ENCODE results near the gene PPP1R15A.
A peak's percentile ranks its signal among the peaks of the same experiment; 100 is the strongest.
"Not testable (repeated sequence)": the region's sequence is repeated elsewhere in the genome, so short reads cannot be mapped to it uniquely, and the experiment has no call there.

PPP1R15A gene

DNA sequence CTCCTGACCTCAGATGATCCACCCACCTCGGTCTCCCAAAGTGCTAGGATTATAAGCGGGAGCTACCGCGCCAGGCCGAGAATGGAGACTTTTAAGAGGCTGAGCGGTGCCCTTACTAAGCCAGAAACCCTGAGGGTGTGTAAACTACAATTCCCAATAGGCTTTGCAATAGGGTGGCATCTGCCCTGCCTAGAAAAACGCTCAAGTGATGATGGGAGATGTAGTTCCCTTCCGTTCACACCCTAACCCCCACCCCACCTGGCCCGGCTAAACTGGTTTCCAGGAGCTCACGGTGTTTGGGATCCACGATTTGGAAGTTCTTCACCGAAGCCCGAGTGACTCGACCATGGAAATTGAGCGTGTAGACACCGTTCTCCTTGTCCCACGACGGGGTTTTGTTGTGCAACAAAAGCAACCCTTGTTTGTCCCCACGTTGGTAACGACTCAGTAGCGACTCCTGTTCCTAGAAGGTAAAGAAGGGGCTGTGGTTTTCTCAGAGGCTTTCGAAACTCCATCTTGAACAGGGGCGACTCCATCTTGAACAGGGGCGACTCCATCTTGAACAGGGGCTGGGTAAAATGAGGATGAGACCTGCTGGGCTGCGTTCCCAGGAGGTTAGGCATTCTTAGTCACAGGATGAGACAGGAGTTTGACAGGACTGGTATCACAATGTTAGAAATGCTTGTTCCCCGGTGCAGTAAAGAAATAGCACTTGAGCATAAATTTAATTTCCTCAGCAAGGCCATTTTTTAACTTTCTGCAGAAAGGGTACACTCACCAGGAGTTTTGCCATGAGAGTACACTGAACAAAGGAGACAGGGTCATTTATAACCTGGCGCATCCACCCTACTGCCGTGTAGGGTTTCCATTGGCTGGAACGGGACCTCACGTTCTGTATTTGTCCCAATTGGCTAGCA, 9.8 kb downstream of the PPP1R15A start:
- DNase-seq: no peak

DNA sequence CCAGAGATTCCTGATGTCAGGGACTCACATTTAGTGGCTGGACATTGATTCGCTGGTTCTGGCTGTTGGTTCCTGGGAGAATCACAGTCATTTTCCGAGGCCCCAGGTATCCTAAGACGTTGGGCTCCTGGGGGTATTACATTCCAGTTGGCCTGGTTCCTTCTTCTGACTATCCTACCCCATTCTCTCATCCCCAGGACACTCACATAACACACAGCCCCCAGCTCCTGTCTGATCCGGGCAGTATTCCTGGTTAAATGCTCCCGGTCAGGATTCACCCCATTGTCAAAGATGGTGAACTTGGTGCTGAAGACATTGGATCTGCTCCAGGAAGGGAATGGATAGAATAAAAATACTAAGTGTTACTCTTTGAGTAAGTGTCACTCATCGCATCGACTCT, 11.5 kb downstream of the PPP1R15A start:
- DNase-seq: no peak

GRCh38 chr19:48887861-48888612, 15.8 kb downstream of the PPP1R15A start:
- DNase-seq: no peak

- not testable (repeated sequence) for DNase-seq
Measured at GRCh38 chr19:48889496-48889895, 17.3 kb downstream of the PPP1R15A start.

GRCh38 chr19:48890551-48890950, 18.3 kb downstream of the PPP1R15A start:
- no peak for DNase-seq

DNA sequence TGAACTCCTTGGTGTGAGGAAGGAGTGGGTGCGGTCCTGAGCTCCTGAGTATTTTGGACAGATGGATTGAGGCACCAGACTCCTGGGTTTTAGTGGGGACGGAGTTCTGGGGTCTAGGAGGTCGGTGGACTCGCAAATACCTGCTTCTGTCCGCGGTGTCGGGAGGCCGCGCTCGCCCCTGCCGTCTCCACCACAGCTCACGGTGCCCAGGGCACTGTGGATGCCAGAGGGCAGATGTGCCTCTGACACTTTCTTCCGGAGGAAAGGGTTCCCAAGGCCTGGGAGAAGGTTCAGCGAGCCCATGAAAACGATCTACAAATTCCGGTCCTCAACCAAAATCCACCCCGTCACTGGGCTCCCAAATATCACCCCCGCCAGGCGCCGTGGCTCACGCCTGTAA, 23.0 kb downstream of the PPP1R15A start:
- no peak for DNase-seq

DNA sequence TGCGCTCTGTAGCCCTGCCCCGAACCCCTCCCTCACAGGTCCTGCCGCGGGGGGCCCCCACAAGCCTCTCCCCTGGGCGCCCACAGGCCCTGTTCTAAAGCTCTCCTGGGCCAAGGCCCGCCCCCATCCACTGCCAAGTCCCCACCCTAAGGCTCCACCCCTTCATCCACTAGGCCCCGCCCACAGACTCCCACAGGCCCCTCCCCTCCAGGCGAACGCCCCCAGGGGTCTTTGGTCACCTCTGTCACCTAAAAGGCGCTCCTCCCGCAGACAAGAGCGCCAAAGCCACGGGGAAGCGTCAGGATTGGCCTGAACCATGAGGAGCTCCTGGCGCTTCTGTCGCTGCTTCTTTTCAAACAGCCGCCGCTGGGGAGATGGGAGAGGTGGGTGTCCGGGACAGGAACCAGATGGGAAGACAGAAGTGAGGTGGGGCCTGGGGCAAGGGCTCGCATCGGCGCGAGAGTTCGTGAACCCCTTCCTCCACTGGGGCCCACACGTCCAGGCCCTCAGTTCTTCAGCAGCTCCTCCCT, 24.0 kb downstream of the PPP1R15A start:
- peak; percentile 52 for DNase-seq

- DNase-seq: no peak
Measured at GRCh38 chr19:48897181-48897580, 25.0 kb downstream of the PPP1R15A start.

- not testable (repeated sequence) for DNase-seq
Measured at GRCh38 chr19:48899386-48899749, 27.1 kb downstream of the PPP1R15A start.

DNA sequence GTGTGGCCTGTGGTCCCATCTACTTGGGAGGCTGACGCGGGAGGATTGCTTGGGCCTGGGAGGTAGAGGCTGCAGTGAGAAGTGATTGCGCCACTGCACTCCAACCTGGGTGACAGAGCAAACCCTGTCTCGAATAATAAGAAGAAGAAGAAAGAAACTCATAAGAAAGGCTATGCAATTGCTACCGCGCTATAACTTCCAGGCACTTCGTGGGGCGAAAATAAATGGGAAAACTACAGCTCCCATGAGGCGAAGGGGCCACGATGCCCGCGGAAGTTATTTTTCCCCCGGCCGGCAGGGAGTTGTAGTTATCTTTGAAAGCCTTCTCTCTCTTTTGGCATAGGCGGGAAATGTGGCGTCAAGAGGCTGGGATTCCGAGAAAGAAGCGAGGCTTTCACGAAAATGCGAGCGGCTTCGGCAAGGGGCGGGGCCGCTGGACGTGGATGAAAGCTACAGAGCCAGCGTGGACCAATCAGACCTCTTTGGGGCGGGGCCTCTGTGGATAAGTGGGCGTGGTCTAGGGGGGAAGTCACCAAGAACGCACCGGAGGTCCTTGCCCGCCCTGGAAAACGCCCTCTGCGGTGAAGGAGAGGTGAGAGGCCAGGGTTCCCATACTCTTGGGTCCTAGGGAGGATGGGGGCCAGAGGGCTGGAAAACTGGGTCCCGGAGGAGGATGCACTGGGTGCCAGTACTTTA, 27.7 kb downstream of the PPP1R15A start, which contains the start of gene NUCB1:
Gene NUCB1 (plus strand): TSS at position 532 of the 696 bp plus-strand sequence. CDS start 485 bp downstream, outside the sequence.
- DNase-seq: peak; percentile 99

DNA sequence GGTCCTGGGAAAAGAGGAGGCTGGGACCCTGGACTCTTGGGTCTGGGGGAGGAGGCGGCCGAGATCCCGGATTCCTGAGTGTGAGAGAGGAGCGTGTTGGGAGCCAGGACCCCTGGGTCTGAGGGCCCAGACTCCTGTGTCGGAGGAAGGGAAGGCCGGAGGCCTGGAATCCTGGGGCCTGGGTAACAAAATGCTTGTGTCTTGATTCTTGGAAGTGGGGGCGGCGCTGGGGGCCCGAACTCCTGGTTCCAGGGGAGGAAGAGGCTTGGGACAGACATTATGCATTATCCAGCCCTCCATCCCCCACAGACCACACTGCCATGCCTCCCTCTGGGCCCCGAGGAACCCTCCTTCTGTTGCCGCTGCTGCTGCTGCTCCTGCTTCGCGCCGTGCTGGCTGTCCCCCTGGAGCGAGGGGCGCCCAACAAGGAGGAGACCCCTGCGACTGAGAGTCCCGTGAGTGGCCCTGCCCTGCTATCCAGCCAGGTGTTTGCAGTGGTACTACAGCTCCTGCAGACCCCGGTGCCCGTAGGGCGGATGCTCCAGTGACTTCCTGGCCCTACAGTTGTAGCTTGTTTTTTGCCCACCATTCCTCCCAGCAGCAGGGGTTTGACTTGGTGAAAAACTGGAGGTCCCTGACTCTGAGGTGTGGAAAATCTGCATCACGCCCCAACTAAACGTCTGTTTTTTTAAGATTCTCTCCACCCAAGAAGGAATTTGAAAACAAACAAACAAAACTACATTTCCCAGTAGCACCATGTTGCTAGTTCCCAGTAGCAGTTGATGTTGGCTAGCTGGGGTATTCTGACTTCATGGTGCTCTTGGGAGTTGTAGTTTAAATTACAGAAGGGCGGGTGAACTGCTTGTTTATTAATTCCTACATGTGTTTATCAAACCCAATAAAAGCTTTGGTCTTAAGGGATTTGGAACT, 28.5 kb downstream of the PPP1R15A start:
- peak; percentile 24 for DNase-seq

DNA sequence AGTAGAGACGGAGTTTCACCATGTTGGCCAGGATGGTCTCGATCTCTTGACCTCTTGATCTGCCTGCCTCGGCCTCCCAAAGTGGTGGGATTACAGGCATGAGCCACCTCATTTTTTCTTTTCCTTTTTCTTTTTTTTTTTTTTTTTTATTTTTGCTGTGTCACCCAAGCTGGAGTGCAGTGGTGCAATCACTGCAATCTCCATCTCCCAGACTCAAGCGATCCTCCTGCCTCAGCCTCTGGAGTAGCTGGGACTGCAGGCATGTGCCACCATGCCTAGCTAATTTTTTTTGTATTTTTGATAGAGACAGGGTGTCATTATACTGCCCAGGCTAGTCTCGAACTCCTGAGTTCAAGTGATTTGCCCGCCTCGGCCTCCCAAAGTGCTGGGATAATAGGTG, 30.1 kb downstream of the PPP1R15A start:
- DNase-seq: not testable (repeated sequence)

GRCh38 chr19:48903788-48904187, 31.6 kb downstream of the PPP1R15A start:
- not testable (repeated sequence) for DNase-seq

DNA sequence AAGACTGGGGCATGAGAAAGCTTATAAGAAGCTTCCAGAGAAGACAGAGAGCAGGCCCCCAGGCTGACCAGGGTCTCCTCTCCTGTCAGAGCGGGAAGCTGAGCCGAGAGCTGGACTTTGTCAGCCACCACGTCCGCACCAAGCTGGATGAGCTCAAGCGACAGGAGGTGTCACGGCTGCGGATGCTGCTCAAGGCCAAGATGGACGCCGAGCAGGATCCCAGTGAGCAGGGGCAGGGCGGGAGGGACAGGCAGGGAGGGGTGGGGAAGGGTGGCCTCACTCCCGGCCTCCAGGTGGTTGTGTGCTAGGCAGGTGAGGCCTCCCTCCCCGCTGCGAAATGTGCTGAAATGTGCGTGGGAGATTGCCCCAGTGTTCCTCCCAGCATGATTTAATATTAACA, 33.4 kb downstream of the PPP1R15A start:
- no peak for DNase-seq

DNA sequence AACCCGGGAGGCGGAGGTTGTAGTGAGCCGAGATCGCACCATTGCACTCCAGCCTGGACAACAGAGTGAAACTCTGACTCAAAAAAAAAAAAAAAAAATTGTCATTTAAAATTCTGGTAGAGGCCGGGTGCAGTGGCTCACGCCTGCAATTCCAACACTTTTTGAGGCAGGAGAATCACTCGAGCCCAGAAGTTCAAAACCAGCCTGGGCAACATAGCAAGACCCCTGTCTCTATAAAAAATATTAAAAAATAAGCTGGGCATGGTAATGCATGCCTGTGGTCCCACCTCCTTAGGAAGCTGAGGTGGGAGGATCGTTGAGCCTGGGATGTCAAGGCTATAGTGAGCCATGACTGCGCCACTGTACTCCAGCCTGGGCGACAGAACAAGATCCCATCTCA, 34.1 kb downstream of the PPP1R15A start:
- no peak for DNase-seq

GRCh38 chr19:48907671-48908070, 35.5 kb downstream of the PPP1R15A start:
- DNase-seq: no peak

- not testable (repeated sequence) for DNase-seq
Measured at GRCh38 chr19:48909424-48910077, 37.3 kb downstream of the PPP1R15A start.

- DNase-seq: no peak
Measured at GRCh38 chr19:48910803-48911202, 38.6 kb downstream of the PPP1R15A start.

DNA sequence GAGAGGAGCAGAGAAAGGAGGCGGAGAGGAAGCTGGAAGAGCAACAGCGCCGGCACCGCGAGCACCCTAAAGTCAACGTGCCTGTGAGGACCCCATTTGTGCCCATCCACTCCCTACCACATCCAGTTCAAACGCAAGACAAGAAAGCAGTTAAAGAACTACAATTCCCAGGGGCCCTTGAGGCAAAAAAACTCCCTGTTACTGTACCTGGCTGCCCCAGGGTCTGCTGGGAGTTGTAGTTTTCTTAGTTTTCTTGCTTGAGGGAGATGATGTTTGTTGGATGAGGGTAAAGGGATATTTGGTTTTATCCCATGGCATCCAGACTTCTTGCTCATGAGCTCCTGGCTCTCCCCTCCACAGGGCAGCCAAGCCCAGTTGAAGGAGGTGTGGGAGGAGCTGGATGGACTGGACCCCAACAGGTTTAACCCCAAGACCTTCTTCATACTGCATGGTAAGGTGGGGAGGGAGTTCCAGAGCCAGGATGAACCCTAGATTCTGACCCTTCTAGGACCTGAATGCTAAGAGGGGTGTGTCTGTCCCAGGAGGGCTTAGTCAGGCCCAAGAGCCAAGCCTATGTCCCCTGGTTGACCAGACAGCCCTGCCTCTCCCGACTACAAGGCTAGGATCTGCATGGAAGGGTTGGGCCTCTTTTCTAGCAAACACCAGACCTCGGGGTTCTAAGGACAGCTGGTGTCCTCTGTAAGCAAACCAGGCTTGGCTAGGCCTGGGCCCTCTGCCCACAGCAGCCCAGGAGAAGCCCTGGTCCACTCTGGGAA, 41.1 kb downstream of the PPP1R15A start:
- DNase-seq: no peak

DNA sequence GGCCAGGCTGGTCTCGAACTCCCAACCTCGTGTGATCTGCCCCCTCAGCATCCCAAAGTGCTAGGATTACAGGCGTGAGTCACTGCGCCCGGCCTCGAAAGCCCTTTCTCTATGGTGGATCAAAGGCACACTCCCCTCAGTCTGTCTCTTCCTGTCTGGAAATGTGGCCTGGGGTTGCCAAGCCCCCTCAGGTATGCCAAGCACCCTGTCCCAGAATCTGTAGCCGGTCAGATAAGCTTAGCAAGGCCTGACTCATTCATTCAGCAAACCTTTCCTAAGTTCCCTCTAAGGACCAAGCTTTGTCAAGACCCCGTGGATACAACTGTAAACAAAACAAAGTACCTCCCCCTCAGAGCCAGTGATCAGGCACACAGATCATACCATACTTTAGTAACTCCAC, 42.0 kb downstream of the PPP1R15A start:
- no peak for DNase-seq
